HEK293 (cell line): ENCODE measurements around the gene FERMT3.

ENCODE experiments used
- CTCF ChIA-PET: fragments of 350-600 bp; formaldehyde crosslinking; extraction: SDS; loops from one replicate; lab custom pipeline; 2021; ENCODE audit warnings: antibody characterized with exemption; lab: Yijun Ruan, JAX
- POLR2A ChIA-PET: fragments of 300-600 bp; formaldehyde crosslinking; extraction: SDS; loops from one replicate; lab custom pipeline; 2020; ENCODE audit warnings: antibody characterized with exemption, inconsistent platforms; lab: Yijun Ruan, JAX
- H3K27ac ChIP-seq: fragments of 200-500 bp; sonication (Bioruptor generic); 2 replicates; pipeline ENCODE4 v1.5.1; 2014; ENCODE audit warnings: low read depth, low read length, control low read depth, inconsistent platforms; ENCODE audit errors: extremely low read depth
- H3K36me3 ChIP-seq, 2 experiments: fragments of 200-500 bp in 1 of 2; sonication (Bioruptor generic) in 1 of 2; 1 replicate in 1 of 2; 2 replicates in 1 of 2; pipeline ENCODE4 v1.5.1; 2014 to 2017; ENCODE audit warnings: inconsistent platforms in 2 of 2, low read length in 2 of 2; ENCODE audit not compliant: control insufficient read depth in 2 of 2, insufficient read depth in 1 of 2
- H3K4me1 ChIP-seq: fragments of 200-500 bp; sonication (Bioruptor generic); 2 replicates; pipeline ENCODE4 v1.5.1; 2014; ENCODE audit warnings: mild to moderate bottlenecking, low read length, inconsistent platforms; ENCODE audit not compliant: control insufficient read depth, insufficient read depth
- H3K4me3 ChIP-seq: 2 replicates; pipeline ENCODE4 v1.5.1; 2011; ENCODE audit warnings: low read depth, mild to moderate bottlenecking, control low read depth, low read length, moderate library complexity
- H3K9me3 ChIP-seq: fragments of 200-500 bp; sonication (Bioruptor generic); 2 replicates; pipeline ENCODE4 v1.5.1; 2014; ENCODE audit warnings: low read depth, low read length, inconsistent platforms; ENCODE audit not compliant: control insufficient read depth, insufficient read depth
- EGR2 ChIP-seq: fragments of 450-650 bp; formaldehyde crosslinking; IDR thresholded peaks from 2 replicates; pipeline ENCODE4 v1.5.1; 2016; ENCODE audit warnings: low read depth, missing biosample characterization, missing genetic modification characterization
- GLI2 ChIP-seq: fragments of 450-650 bp; formaldehyde crosslinking; IDR thresholded peaks from 2 replicates; pipeline ENCODE4; 2017; ENCODE audit warnings: missing biosample characterization, missing genetic modification characterization, low read depth, borderline replicate concordance
- GLIS1 ChIP-seq: fragments of 450-650 bp; formaldehyde crosslinking; IDR thresholded peaks from 2 replicates; pipeline ENCODE4 v1.5.1; 2016; ENCODE audit warnings: missing biosample characterization, missing genetic modification characterization
- IKZF3 ChIP-seq: fragments of 450-650 bp; IDR thresholded peaks from 2 replicates; pipeline ENCODE4 v1.5.0; 2018; ENCODE audit warnings: missing biosample characterization, mild to moderate bottlenecking, missing genetic modification characterization, moderate library complexity
- KLF16 ChIP-seq: fragments of 450-650 bp; formaldehyde crosslinking; IDR thresholded peaks from 2 replicates; pipeline ENCODE4 v1.5.1; 2017; ENCODE audit warnings: missing biosample characterization, missing genetic modification characterization
- ZBTB7A ChIP-seq: fragments of 450-650 bp; formaldehyde crosslinking; IDR thresholded peaks from 2 replicates; pipeline ENCODE4 v1.5.1; 2016; ENCODE audit warnings: low read depth, missing biosample characterization, missing genetic modification characterization
- ZNF10 ChIP-seq: fragments of 450-650 bp; formaldehyde crosslinking; IDR thresholded peaks from 2 replicates; pipeline ENCODE4 v1.5.1; 2017; ENCODE audit warnings: missing biosample characterization, missing genetic modification characterization
- ZNF132 ChIP-seq: fragments of 450-650 bp; formaldehyde crosslinking; IDR thresholded peaks from 2 replicates; pipeline ENCODE4 v1.5.1; 2017; ENCODE audit warnings: missing biosample characterization, missing genetic modification characterization, borderline replicate concordance
- ZNF138 ChIP-seq: fragments of 450-650 bp; formaldehyde crosslinking; IDR thresholded peaks from 2 replicates; pipeline ENCODE4 v1.5.1; 2016; ENCODE audit warnings: missing biosample characterization, missing genetic modification characterization, borderline replicate concordance
- ZNF174 ChIP-seq: fragments of 450-650 bp; formaldehyde crosslinking; IDR thresholded peaks from 2 replicates; pipeline ENCODE4 v1.5.0; 2017; ENCODE audit warnings: missing biosample characterization, mild to moderate bottlenecking, missing genetic modification characterization
- ZNF2 ChIP-seq: fragments of 450-650 bp; formaldehyde crosslinking; IDR thresholded peaks from 2 replicates; pipeline ENCODE4 v1.5.1; 2016; ENCODE audit warnings: missing biosample characterization, missing genetic modification characterization
- ZNF221 ChIP-seq: fragments of 450-650 bp; formaldehyde crosslinking; IDR thresholded peaks from 2 replicates; pipeline ENCODE4 v1.5.1; 2017; ENCODE audit warnings: missing biosample characterization, missing genetic modification characterization, borderline replicate concordance
- ZNF239 ChIP-seq: fragments of 450-650 bp; formaldehyde crosslinking; IDR thresholded peaks from 2 replicates; pipeline ENCODE4 v1.5.1; 2016; ENCODE audit warnings: missing biosample characterization, missing genetic modification characterization
- ZNF274 ChIP-seq, 2 experiments: fragments of 200-500 bp in 1 of 2; fragments of 450-650 bp in 1 of 2; sonication (Bioruptor generic) in 1 of 2; formaldehyde crosslinking in 1 of 2; IDR thresholded peaks; 2 replicates each; pipeline versions ENCODE4 v1.5.1 to v1.6.1; 2014 to 2016; ENCODE audit warnings: borderline replicate concordance in 1 of 2, inconsistent platforms in 1 of 2, low read length in 1 of 2, missing biosample characterization in 1 of 2, missing genetic modification characterization in 1 of 2
- ZNF324 ChIP-seq: fragments of 450-650 bp; formaldehyde crosslinking; IDR thresholded peaks from 2 replicates; pipeline ENCODE4 v1.5.1; 2016; ENCODE audit warnings: missing biosample characterization, missing genetic modification characterization
- ZNF354C ChIP-seq: fragments of 450-650 bp; formaldehyde crosslinking; IDR thresholded peaks from 2 replicates; pipeline ENCODE4 v1.5.1; 2016; ENCODE audit warnings: missing biosample characterization, missing genetic modification characterization, low read depth, borderline replicate concordance
- ZNF501 ChIP-seq: fragments of 450-650 bp; formaldehyde crosslinking; IDR thresholded peaks from 2 replicates; pipeline ENCODE4 v1.5.1; 2016; ENCODE audit warnings: missing biosample characterization, missing genetic modification characterization
- ZNF548 ChIP-seq: fragments of 450-650 bp; formaldehyde crosslinking; IDR thresholded peaks from 2 replicates; pipeline ENCODE4 v1.5.1; 2016; ENCODE audit warnings: missing biosample characterization, missing genetic modification characterization
- ZNF585B ChIP-seq: fragments of 450-650 bp; formaldehyde crosslinking; IDR thresholded peaks from 2 replicates; pipeline ENCODE4 v1.5.1; 2016; ENCODE audit warnings: missing biosample characterization, missing genetic modification characterization
- ZNF623 ChIP-seq: fragments of 450-650 bp; formaldehyde crosslinking; IDR thresholded peaks from 2 replicates; pipeline ENCODE4 v1.5.1; 2016; ENCODE audit warnings: missing biosample characterization, missing genetic modification characterization
- ZSCAN23 ChIP-seq: fragments of 450-650 bp; formaldehyde crosslinking; IDR thresholded peaks from 2 replicates; pipeline ENCODE4 v1.5.1; 2016; ENCODE audit warnings: missing biosample characterization, missing genetic modification characterization
- TF ChIP-seq, protein P1 (sequence below): fragments of 450-650 bp; IDR thresholded peaks from 2 replicates; pipeline ENCODE4 v1.5.1; 2018; ENCODE audit warnings: missing biosample characterization, missing genetic modification characterization
- TF ChIP-seq, protein P2 (sequence below): fragments of 450-650 bp; formaldehyde crosslinking; IDR thresholded peaks from 2 replicates; pipeline ENCODE4 v1.5.1; 2016; ENCODE audit warnings: missing biosample characterization, missing genetic modification characterization
- TF ChIP-seq, protein P3 (sequence below): fragments of 450-650 bp; formaldehyde crosslinking; conservative IDR thresholded peaks from 2 replicates; pipeline ENCODE4 v1.5.1; 2016; ENCODE audit warnings: low read depth, missing biosample characterization, missing genetic modification characterization
- TF ChIP-seq, protein P4 (sequence below): fragments of 450-650 bp; formaldehyde crosslinking; IDR thresholded peaks from 2 replicates; pipeline ENCODE4 v1.5.1; 2016; ENCODE audit warnings: missing biosample characterization, missing genetic modification characterization
- TF ChIP-seq, protein P5 (sequence below): fragments of 450-650 bp; formaldehyde crosslinking; IDR thresholded peaks from 2 replicates; pipeline ENCODE4 v1.5.1; 2016; ENCODE audit warnings: missing biosample characterization, missing genetic modification characterization
- TF ChIP-seq, protein P6 (sequence below): fragments of 450-650 bp; formaldehyde crosslinking; IDR thresholded peaks from 2 replicates; pipeline ENCODE4 v1.5.1; 2016; ENCODE audit warnings: missing biosample characterization, missing genetic modification characterization

FERMT3 gene

DNA sequence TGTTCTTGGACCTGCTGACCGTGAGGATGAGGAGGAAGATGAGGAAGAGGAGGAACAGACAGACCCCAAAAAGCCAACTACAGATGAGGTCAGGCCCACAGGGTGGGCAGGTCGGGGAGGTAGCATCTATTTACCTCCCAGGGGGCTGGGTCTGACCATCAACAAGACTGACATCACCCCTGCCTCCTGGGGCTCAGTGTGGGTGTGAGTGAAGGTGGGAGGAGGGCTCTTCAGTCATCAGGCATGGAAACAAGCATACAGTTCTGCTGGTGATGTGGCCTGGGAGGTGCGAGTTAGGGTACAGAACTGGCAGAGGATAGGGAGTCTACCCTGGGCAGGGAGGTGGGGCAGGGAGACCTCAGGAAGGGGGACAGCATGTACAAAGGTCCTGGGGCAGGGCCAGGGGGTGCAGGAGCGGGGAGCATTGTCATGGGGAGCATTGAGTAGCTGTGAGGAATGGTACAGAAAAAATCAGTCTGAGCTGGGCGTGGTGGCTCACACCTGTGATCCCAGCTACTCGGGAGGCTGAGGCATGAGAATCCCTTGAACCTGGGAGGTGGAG is 53.7 kb downstream of the FERMT3 start:
- peaks cover 0 to 79% of the 10 kb centered on the region in 2 experiments; a peak in 2 of 3 replicates for H3K36me3 ChIP-seq
- H3K27ac ChIP-seq: no peak overlapping the region
- ChIA-PET POLR2A (interaction anchor here (0.7 to 0.9 kb wide), 2 partner anchors 8 to 75 kb away, joined by 3 read pairs; no protein-coding TSS in a partner anchor), CTCF (no interaction called here)
- no peak overlapping the region for H3K4me3 ChIP-seq
- no peaks in the 10 kb centered on the region; the same call in 1 of the 2 replicates for H3K4me1 ChIP-seq
- H3K9me3 ChIP-seq: no peaks in the 10 kb centered on the region
- TF ChIP-seq ZNF239: no peak
- TF ChIP-seq ZNF548: no peak
- no peak for TF ChIP-seq ZNF174 (tag by site-specific recombination)
- no peak for TF ChIP-seq ZNF10 (tag by site-specific recombination)
- no peak for TF ChIP-seq ZNF354C (tag by site-specific recombination)
- TF ChIP-seq ZNF623 (tag by site-specific recombination): peak; percentile 98
- no peak for TF ChIP-seq ZBTB7A (tag by site-specific recombination)
- TF ChIP-seq ZNF2 (tag by site-specific recombination): no peak
- no peak for TF ChIP-seq ZNF501 (tag by site-specific recombination)
- TF ChIP-seq, protein P1, sequence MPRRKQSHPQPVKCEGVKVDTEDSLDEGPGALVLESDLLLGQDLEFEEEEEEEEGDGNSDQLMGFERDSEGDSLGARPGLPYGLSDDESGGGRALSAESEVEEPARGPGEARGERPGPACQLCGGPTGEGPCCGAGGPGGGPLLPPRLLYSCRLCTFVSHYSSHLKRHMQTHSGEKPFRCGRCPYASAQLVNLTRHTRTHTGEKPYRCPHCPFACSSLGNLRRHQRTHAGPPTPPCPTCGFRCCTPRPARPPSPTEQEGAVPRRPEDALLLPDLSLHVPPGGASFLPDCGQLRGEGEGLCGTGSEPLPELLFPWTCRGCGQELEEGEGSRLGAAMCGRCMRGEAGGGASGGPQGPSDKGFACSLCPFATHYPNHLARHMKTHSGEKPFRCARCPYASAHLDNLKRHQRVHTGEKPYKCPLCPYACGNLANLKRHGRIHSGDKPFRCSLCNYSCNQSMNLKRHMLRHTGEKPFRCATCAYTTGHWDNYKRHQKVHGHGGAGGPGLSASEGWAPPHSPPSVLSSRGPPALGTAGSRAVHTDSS (tag by site-specific recombination): peak; percentile 81
- TF ChIP-seq IKZF3 (tag by site-specific recombination): no peak
- TF ChIP-seq KLF16 (tag by site-specific recombination): no peak
- no peak for TF ChIP-seq ZNF221 (tag by site-specific recombination)
- TF ChIP-seq, protein P2, sequence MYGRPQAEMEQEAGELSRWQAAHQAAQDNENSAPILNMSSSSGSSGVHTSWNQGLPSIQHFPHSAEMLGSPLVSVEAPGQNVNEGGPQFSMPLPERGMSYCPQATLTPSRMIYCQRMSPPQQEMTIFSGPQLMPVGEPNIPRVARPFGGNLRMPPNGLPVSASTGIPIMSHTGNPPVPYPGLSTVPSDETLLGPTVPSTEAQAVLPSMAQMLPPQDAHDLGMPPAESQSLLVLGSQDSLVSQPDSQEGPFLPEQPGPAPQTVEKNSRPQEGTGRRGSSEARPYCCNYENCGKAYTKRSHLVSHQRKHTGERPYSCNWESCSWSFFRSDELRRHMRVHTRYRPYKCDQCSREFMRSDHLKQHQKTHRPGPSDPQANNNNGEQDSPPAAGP (tag by site-specific recombination): no peak
- no peak for TF ChIP-seq ZSCAN23 (tag by site-specific recombination)
- TF ChIP-seq ZNF132 (tag by site-specific recombination): no peak
- TF ChIP-seq, protein P3, sequence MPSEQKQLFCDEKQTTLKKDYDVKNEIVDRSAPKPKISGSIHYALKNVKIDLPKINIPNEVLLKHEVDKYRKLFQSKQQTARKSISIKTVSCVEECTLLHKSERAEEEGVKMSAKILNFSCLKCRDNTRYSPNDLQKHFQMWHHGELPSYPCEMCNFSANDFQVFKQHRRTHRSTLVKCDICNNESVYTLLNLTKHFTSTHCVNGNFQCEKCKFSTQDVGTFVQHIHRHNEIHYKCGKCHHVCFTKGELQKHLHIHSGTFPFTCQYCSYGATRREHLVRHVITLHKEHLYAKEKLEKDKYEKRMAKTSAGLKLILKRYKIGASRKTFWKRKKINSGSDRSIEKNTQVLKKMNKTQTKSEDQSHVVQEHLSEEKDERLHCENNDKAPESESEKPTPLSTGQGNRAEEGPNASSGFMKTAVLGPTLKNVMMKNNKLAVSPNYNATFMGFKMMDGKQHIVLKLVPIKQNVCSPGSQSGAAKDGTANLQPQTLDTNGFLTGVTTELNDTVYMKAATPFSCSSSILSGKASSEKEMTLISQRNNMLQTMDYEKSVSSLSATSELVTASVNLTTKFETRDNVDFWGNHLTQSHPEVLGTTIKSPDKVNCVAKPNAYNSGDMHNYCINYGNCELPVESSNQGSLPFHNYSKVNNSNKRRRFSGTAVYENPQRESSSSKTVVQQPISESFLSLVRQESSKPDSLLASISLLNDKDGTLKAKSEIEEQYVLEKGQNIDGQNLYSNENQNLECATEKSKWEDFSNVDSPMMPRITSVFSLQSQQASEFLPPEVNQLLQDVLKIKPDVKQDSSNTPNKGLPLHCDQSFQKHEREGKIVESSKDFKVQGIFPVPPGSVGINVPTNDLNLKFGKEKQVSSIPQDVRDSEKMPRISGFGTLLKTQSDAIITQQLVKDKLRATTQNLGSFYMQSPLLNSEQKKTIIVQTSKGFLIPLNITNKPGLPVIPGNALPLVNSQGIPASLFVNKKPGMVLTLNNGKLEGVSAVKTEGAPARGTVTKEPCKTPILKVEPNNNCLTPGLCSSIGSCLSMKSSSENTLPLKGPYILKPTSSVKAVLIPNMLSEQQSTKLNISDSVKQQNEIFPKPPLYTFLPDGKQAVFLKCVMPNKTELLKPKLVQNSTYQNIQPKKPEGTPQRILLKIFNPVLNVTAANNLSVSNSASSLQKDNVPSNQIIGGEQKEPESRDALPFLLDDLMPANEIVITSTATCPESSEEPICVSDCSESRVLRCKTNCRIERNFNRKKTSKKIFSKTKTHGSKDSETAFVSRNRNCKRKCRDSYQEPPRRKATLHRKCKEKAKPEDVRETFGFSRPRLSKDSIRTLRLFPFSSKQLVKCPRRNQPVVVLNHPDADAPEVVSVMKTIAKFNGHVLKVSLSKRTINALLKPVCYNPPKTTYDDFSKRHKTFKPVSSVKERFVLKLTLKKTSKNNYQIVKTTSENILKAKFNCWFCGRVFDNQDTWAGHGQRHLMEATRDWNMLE (tag by site-specific recombination): no peak
- no peak for TF ChIP-seq ZNF585B (tag by site-specific recombination)
- no peak for TF ChIP-seq ZNF274 (IDR thresholded peaks at IDR 0.05; ENCODE audit: low read length)
- no peak for TF ChIP-seq ZNF274 (tag by site-specific recombination; IDR thresholded peaks at IDR 0.05; ENCODE audit: borderline replicate concordance)
- TF ChIP-seq ZNF138 (tag by site-specific recombination): no peak
- TF ChIP-seq GLI2: no peak
- TF ChIP-seq, protein P4, sequence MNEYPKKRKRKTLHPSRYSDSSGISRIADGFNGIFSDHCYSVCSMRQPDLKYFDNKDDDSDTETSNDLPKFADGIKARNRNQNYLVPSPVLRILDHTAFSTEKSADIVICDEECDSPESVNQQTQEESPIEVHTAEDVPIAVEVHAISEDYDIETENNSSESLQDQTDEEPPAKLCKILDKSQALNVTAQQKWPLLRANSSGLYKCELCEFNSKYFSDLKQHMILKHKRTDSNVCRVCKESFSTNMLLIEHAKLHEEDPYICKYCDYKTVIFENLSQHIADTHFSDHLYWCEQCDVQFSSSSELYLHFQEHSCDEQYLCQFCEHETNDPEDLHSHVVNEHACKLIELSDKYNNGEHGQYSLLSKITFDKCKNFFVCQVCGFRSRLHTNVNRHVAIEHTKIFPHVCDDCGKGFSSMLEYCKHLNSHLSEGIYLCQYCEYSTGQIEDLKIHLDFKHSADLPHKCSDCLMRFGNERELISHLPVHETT (tag by site-specific recombination): no peak
- TF ChIP-seq, protein P5, sequence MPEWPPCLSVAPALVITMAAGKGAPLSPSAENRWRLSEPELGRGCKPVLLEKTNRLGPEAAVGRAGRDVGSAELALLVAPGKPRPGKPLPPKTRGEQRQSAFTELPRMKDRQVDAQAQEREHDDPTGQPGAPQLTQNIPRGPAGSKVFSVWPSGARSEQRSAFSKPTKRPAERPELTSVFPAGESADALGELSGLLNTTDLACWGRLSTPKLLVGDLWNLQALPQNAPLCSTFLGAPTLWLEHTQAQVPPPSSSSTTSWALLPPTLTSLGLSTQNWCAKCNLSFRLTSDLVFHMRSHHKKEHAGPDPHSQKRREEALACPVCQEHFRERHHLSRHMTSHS (tag by site-specific recombination): no peak
- TF ChIP-seq, protein P6, sequence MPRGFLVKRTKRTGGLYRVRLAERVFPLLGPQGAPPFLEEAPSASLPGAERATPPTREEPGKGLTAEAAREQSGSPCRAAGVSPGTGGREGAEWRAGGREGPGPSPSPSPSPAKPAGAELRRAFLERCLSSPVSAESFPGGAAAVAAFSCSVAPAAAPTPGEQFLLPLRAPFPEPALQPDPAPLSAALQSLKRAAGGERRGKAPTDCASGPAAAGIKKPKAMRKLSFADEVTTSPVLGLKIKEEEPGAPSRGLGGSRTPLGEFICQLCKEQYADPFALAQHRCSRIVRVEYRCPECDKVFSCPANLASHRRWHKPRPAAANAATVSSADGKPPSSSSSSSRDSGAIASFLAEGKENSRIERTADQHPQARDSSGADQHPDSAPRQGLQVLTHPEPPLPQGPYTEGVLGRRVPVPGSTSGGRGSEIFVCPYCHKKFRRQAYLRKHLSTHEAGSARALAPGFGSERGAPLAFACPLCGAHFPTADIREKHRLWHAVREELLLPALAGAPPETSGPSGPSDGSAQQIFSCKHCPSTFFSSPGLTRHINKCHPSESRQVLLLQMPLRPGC: no peak
- TF ChIP-seq GLIS1 (tag by site-specific recombination): peak; percentile 96
- peak; percentile 84 for TF ChIP-seq EGR2
- TF ChIP-seq ZNF324 (tag by site-specific recombination): no peak
